AG04450 (cell line): Measurements from ENCODE around the gene CCDC175. TPM values are rescaled to one million over a fixed set of nuclear protein-coding genes. Genes with fewer than 3 reads are reported as not detected.

ENCODE experiments used
- CTCF ChIA-PET: fragments of 300-600, 350-600 bp; formaldehyde crosslinking; extraction: SDS; loops from one replicate; lab custom pipeline; 2022; ENCODE audit warnings: antibody characterized with exemption, inconsistent platforms; lab: Charles Lee
- POLR2A ChIA-PET: fragments of 350-600 bp; formaldehyde crosslinking; extraction: SDS; loops from one replicate; lab custom pipeline; 2021; ENCODE audit warnings: antibody characterized with exemption, inconsistent platforms; lab: Yijun Ruan, JAX
- DNase-seq: peaks from one replicate; pipeline ENCODE4 v3.0.0-alpha.2; 2011; ENCODE audit warnings: low read depth, low spot score
- H3K27ac ChIP-seq: one replicate; pipeline ENCODE4 v1.5.1; 2012; ENCODE audit warnings: low read depth, low read length, control low read depth
- H3K27me3 ChIP-seq: one replicate; pipeline ENCODE4 v1.6.0; 2012; ENCODE audit warnings: low read length; ENCODE audit not compliant: control insufficient read depth, insufficient read depth
- H3K4me3 ChIP-seq: 2 replicates; pipeline ENCODE4 v1.5.1; 2011; ENCODE audit warnings: mild to moderate bottlenecking, low read depth, low read length, control low read depth
- H3K9me3 ChIP-seq: 2 replicates; pipeline ENCODE4 v1.5.1; 2012; ENCODE audit warnings: low read length; ENCODE audit not compliant: control insufficient read depth, insufficient read depth
- CTCF ChIP-seq: IDR thresholded peaks from 2 replicates; pipeline ENCODE4 v1.5.1; 2011; ENCODE audit warnings: low read depth, low read length, control low read depth, inconsistent platforms
- polyA plus RNA-seq: library from polyadenylated mRNA; depleted of rRNA; stranded (reverse); fragments of >200 nt; gene quantifications from 2 replicates; pipeline ENCODE4 v1.2.3, GENCODE V29; 2011

CCDC175 gene
- polyA plus RNA-seq, 1 experiment = not detected

DNA sequence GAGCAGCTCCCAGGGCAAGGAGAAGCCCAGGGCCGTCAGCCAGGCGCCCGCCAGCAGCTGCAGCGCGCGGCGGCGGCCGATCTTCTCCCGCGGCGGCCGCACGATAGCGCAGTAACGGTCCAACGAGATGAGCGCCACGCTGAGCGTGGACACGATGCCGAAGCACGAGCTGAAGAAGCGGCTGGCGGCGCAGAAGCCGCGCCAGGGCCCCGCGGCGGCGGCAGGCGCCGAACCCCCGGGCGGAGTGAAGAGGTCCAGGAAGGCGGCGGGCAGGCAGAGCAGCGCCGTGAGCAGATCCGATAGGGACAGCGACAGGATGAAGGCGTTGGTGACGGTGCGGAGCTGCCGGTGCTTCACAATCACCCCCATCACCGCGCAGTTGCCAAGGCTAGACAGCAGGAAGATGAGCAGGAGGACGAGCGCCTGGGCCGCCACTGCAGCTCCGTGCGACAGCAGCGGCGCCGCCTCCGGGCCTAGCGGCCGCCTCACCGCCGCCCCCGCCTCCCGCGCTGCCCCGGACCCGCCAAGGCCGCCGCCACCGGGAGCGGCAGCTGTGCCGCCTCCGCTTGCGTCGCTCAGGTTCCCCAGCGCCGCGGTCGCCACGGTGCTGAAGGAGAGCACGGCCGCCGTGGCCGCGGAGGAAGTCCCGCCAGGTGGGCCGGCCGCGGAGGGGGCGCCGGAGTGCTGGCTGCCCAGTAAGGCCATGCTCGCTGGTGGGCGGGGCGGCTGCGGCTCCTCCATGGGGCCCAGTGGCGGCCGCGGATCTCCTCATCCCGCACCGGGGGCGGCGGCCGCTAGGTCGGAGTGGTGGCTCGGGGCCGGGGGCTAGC, 111.9 kb downstream of the CCDC175 start:
- TF ChIP-seq CTCF = no peak
- ChIA-PET CTCF (interaction anchor here (0.6 kb wide), 2 partner anchors 19 to 828 kb away, joined by 3 to 4 read pairs; partner anchors contain the start of gene L3HYPDH), POLR2A (interaction anchor here (0.7 to 2.3 kb wide), 4 partner anchors 12 to 19 kb away, joined by 3 to 9 read pairs (median 5); partner anchors contain the start of genes JKAMP and L3HYPDH)
- Histone ChIP-seq H3K9me3 (peaks cover 5% of the 10 kb centered on the region; the same call in 1 of the 2 replicates), H3K27ac (no peak overlapping the region), H3K4me3 (peak overlapping the region; percentile 61), H3K27me3 (no peaks in the 10 kb centered on the region)
- DNase-seq = no peak

DNA sequence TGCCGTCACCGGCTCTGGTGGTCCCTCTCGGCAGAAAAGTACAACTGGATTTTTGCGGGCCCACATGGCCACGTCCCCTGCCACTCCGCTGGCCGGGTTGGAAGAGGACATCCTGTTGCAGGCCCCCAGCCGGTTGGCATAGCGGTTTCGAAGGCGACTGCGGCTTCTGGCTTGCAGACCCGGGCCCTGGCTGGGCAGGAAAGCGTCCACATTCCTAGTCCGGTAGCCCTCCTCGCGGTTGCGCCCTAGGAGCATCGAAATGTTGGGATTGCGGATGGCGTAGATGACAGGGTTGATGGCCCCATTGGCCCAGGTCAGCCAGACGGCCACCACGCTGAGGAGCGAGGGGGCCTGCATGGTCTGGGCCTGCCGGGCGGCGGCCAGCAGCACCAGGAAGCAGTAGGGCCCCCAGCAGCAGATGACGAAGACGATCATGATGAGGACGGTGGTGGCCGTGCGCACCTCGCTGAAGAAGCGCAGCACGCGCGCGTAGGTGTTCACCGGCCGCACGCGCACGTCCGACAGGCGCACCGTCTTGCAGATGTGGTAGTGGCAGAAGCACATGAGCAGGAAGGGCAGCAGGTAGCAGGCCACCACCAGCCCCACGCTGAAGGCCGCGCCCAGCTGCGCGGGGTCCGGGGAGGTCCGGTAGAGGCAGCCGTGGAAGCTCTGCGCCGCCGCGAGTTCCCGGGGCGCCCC, 112.7 kb downstream of the CCDC175 start:
- POLR2A ChIA-PET = interaction anchor here (0.7 to 2.3 kb wide), 3 partner anchors 13 to 20 kb away, joined by 3 to 9 read pairs (median 3); partner anchors contain the start of genes JKAMP and L3HYPDH
- CTCF ChIA-PET = interaction anchor here (2.8 kb wide), 1 partner anchor 113 kb away, joined by 8 read pairs; the partner anchor contains the start of gene CCDC175
- DNase-seq = no peak
- H3K4me3 ChIP-seq = peak overlapping the region; percentile 61
- no peak for TF ChIP-seq CTCF
- no peak overlapping the region for H3K27ac ChIP-seq
- H3K9me3 ChIP-seq = peaks cover 5% of the 10 kb centered on the region; the same call in 1 of the 2 replicates
- no peaks in the 10 kb centered on the region for H3K27me3 ChIP-seq

- CTCF ChIA-PET = interaction anchor here (2.8 kb wide), 1 partner anchor 115 kb away, joined by 8 read pairs; the partner anchor contains the start of gene CCDC175
- Histone ChIP-seq H3K9me3 (peaks cover 5% of the 10 kb centered on the region; the same call in 1 of the 2 replicates), H3K4me3 (no peak overlapping the region), H3K27me3 (no peaks in the 10 kb centered on the region), H3K27ac (no peak overlapping the region)
- no peak for DNase-seq
- POLR2A ChIA-PET = no interaction called here
- TF ChIP-seq CTCF = no peak
These were observed 114.7 kb downstream of the CCDC175 start for GRCh38 chr14:59461891-59462290.

GRCh38 chr14:59460378-59460777, 116.2 kb downstream of the CCDC175 start:
- Histone ChIP-seq H3K9me3 (peaks cover 5% of the 10 kb centered on the region; the same call in 1 of the 2 replicates), H3K4me3 (no peak overlapping the region), H3K27me3 (no peaks in the 10 kb centered on the region), H3K27ac (no peak overlapping the region)
- no peak for DNase-seq
- POLR2A ChIA-PET = no interaction called here
- CTCF ChIA-PET = interaction anchor here (0.9 kb wide), 1 partner anchor 24 kb away, joined by 3 read pairs; the partner anchor contains the start of genes JKAMP and L3HYPDH
- no peak for TF ChIP-seq CTCF
